Parathyroid adenoma (tissue), 2 donors: ENCODE data around the gene SEMA3E.

ENCODE experiments used
- H2AFZ ChIP-seq: fragments of 300-600 bp; sonication (generic); one replicate; pipeline ENCODE4 v1.7.0; 2017; ENCODE audit warnings: antibody characterized with exemption, mild to moderate bottlenecking
- H3K27ac ChIP-seq: fragments of 300-600 bp; sonication (generic); one replicate; pipeline ENCODE4 v1.7.0; 2017
- H3K27me3 ChIP-seq: fragments of 300-600 bp; sonication (generic); one replicate; pipeline ENCODE4 v1.7.0; 2017; ENCODE audit warnings: low read length; ENCODE audit not compliant: control insufficient read depth, insufficient read depth
- H3K36me3 ChIP-seq: fragments of 300-600 bp; sonication (generic); one replicate; pipeline ENCODE4 v1.7.0; 2017; ENCODE audit warnings: low read length; ENCODE audit not compliant: control insufficient read depth, insufficient read depth
- H3K4me1 ChIP-seq: fragments of 300-600 bp; sonication (generic); one replicate; pipeline ENCODE4 v1.7.0; 2017; ENCODE audit warnings: control low read depth
- H3K4me2 ChIP-seq: fragments of 300-600 bp; sonication (generic); one replicate; pipeline ENCODE4 v1.7.0; 2017; ENCODE audit warnings: low read length
- H3K4me3 ChIP-seq: fragments of 300-600 bp; sonication (generic); one replicate; pipeline ENCODE4 v1.7.0; 2017; ENCODE audit warnings: low read depth, low read length
- H3K79me2 ChIP-seq: fragments of 300-600 bp; sonication (generic); one replicate; pipeline ENCODE4 v1.7.0; 2017; ENCODE audit warnings: control low read depth
- H3K9ac ChIP-seq: fragments of 300-600 bp; sonication (generic); one replicate; pipeline ENCODE4 v1.7.0; 2017; ENCODE audit warnings: mild to moderate bottlenecking
- H3K9me3 ChIP-seq: fragments of 300-600 bp; sonication (generic); one replicate; pipeline ENCODE4 v1.7.0; 2017; ENCODE audit warnings: low read length; ENCODE audit not compliant: control insufficient read depth
- CTCF ChIP-seq: fragments of 300-600 bp; sonication (generic); IDR thresholded peaks from one replicate; pipeline ENCODE4 v1.7.0; 2017; ENCODE audit warnings: antibody characterized with exemption, mild to moderate bottlenecking
- donor health status: primary hyperparathyroidism.

Gene SEMA3E

GRCh38 chr7:83588602-83589240 is 60.2 kb downstream of the SEMA3E start:
- Histone ChIP-seq H3K4me1 (no peaks in the 10 kb centered on the region), H3K36me3 (no peaks in the 10 kb centered on the region), H2AFZ (no peak overlapping the region), H3K4me2 (no peak overlapping the region), H3K79me2 (no peaks in the 10 kb centered on the region), H3K9me3 (no peaks in the 10 kb centered on the region), H3K27ac (no peak overlapping the region), H3K27me3 (no peaks in the 10 kb centered on the region), H3K9ac (no peak overlapping the region), H3K4me3 (no peak overlapping the region)
- TF ChIP-seq CTCF = no peak

- H3K27ac ChIP-seq = no peak overlapping the region
- no peaks in the 10 kb centered on the region for H3K79me2 ChIP-seq
- no peak overlapping the region for H3K4me2 ChIP-seq
- no peaks in the 10 kb centered on the region for H3K27me3 ChIP-seq
- H2AFZ ChIP-seq = no peak overlapping the region
- no peaks in the 10 kb centered on the region for H3K36me3 ChIP-seq
- H3K4me1 ChIP-seq = no peaks in the 10 kb centered on the region
- no peak overlapping the region for H3K9ac ChIP-seq
- no peaks in the 10 kb centered on the region for H3K9me3 ChIP-seq
- H3K4me3 ChIP-seq = no peak overlapping the region
- no peak for TF ChIP-seq CTCF
Observed at GRCh38 chr7:83586281-83586680, 62.7 kb downstream of the SEMA3E start.

GRCh38 chr7:83581667-83582435 is 67.1 kb downstream of the SEMA3E start:
- no peaks in the 10 kb centered on the region for H3K27me3 ChIP-seq
- no peaks in the 10 kb centered on the region for H3K79me2 ChIP-seq
- no peak overlapping the region for H3K4me3 ChIP-seq
- no peaks in the 10 kb centered on the region for H3K4me1 ChIP-seq
- no peak overlapping the region for H2AFZ ChIP-seq
- H3K4me2 ChIP-seq = no peak overlapping the region
- H3K36me3 ChIP-seq = no peaks in the 10 kb centered on the region
- no peak overlapping the region for H3K27ac ChIP-seq
- H3K9ac ChIP-seq = no peak overlapping the region
- TF ChIP-seq CTCF = no peak
- no peaks in the 10 kb centered on the region for H3K9me3 ChIP-seq

- Histone ChIP-seq H3K4me2 (no peak overlapping the region), H3K27ac (no peak overlapping the region)
- no peak for TF ChIP-seq CTCF
Observed at GRCh38 chr7:83579740-83580139, 69.2 kb downstream of the SEMA3E start.

GRCh38 chr7:83575436-83575835 is 73.5 kb downstream of the SEMA3E start:
- Histone ChIP-seq H3K4me3 (no peak overlapping the region), H3K79me2 (no peaks in the 10 kb centered on the region), H3K9me3 (no peaks in the 10 kb centered on the region), H3K4me2 (no peak overlapping the region), H3K27ac (no peak overlapping the region), H2AFZ (no peak overlapping the region), H3K27me3 (no peaks in the 10 kb centered on the region), H3K9ac (no peak overlapping the region), H3K4me1 (no peaks in the 10 kb centered on the region), H3K36me3 (no peaks in the 10 kb centered on the region)
- TF ChIP-seq CTCF = no peak

More at GRCh38 chr7:83579740-83580139, 69.2 kb downstream of the SEMA3E start:
- H3K36me3 ChIP-seq = no peaks in the 10 kb centered on the region
- H3K9ac ChIP-seq = no peak overlapping the region
- H2AFZ ChIP-seq = no peak overlapping the region
- H3K4me1 ChIP-seq = no peaks in the 10 kb centered on the region
- H3K27me3 ChIP-seq = no peaks in the 10 kb centered on the region
- no peaks in the 10 kb centered on the region for H3K79me2 ChIP-seq
- no peaks in the 10 kb centered on the region for H3K9me3 ChIP-seq
- H3K4me3 ChIP-seq = no peak overlapping the region
